Measurements from ENCODE around the gene TMEM170A.

Gene TMEM170A

DNA sequence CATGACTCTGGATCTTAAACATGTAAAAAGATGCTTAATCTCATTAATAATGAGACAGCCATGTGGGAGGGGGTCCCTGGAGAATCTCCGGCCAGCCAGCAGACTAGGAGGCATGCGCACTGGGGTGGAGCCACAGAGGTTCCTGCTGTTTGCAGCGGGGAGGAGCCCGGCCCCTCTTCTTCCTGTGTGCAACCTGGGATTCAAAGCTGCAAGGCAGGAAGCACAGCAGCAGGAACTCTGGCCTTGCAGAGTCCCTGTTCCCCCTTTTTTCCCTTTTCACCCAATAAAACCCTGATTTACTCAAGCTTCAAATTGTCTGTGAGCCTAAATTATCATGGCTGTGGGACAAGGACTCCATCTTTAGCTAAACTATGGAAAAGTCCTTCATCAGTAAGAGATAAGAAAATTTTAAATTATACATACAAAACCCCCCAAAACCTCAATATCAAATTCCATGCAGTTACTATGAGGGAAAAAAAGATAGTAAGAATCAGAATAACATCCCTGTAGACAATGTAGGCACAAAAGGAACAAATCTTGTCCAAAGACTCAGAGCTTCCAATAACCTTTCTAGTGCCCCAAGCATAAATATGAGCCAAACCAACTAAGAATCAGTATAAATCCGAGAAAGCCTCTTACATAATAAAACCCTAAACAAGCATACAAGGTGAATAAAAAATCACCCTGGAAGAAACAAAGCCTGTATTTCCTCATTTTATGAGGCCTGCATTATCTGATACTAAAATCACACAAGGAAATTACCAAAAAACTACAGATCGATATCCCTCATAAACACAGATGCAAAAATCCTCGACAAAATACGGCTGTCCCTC is 43.3 kb downstream of the TMEM170A start:
- Histone ChIP-seq H3K27me3 (ENCODE audit: control insufficient read depth in 1 of 2, insufficient read depth in 2 of 2, low read length in 2 of 2) (no peaks in the 10 kb centered on the region), H3K9me3 (ENCODE audit: control insufficient read depth in 2 of 2, low read length in 2 of 2) (no peaks in the 10 kb centered on the region), H3K4me3 (ENCODE audit: low read length in 2 of 2) (no peak overlapping the region), H3K27ac (ENCODE audit: low read length) (no peak overlapping the region), H3K4me1 (ENCODE audit: control insufficient read depth, insufficient read depth, low read length) (no peaks in the 10 kb centered on the region), H3K9ac (ENCODE audit: low read length in 2 of 2) (no peak overlapping the region), H3K36me3 (ENCODE audit: control insufficient read depth in 2 of 2, insufficient read depth in 2 of 2, low read length in 2 of 2) (no peaks in the 10 kb centered on the region)

DNA sequence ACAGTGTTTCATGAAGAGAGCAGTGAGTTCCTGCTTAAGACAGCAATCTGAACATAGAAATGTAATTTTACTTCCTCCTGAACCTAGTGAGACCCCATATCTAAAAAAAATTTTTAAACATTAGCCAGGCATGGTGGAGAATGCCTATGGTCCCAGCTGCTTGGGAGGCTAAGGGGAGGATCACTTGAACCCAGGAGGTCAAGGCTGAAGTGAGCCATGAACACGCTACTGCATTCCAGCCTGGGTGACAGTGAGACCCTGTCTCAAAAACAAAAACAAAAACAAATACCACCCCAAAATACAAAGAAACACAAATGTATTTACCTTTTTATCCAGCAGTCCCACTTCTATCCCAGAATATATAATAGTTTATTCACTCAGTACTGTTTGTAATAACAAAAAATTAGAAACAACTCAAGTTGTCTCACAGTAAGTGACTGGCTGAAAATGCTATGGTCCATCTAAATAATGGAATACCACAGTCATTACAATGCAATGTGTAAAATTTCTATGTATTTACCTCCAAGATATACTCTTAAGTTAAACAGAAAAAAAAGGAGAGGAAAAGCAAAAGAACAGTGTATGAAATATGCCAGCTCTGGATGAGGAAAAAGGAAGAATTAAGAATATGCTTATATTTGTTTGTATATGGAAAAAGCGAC is 47.5 kb downstream of the TMEM170A start:
- no peak overlapping the region for H3K27ac ChIP-seq (ENCODE audit: low read length)
- H3K27me3 ChIP-seq (ENCODE audit: control insufficient read depth in 1 of 2, insufficient read depth in 2 of 2, low read length in 2 of 2): no peaks in the 10 kb centered on the region

DNA sequence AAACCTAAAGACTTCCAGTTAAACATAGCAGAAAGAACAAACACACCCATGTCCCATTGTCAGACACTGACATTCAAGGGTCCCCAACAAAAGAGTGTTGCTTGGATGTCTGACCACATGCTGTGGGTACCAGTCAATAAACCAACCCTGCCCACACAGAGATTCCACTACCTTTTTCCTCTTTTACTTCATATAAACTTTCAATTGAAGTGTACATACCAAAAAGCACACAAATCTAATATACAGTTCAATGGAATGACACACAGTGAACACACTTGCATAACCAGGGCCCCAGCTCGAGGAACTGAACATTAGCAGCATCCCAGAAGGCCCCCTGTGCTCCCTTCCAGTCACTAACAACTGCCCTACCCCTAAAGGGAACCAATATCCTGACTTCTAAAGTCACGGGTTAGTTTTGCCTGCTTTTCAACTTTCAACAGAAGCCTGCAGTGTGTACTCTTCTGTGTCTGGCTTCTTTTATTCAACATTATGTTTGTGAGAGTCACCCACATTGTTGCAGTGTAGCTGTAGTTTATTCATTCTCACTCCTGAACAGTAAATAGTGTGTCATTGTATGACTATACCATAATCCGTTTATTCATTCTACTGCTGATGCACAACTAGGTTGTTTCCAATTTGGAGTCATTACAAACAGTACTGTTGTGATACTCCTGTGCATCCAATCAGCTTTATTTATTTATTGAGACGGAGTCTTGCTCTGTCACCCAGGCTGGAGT is 49.2 kb downstream of the TMEM170A start:
- no peaks in the 10 kb centered on the region for H3K27me3 ChIP-seq (ENCODE audit: control insufficient read depth in 1 of 2, insufficient read depth in 2 of 2, low read length in 2 of 2)
- no peak overlapping the region for H3K9ac ChIP-seq (ENCODE audit: low read length in 2 of 2)
- no peaks in the 10 kb centered on the region for H3K9me3 ChIP-seq (ENCODE audit: control insufficient read depth in 2 of 2, low read length in 2 of 2)
- H3K4me3 ChIP-seq (ENCODE audit: low read length in 2 of 2): no peak overlapping the region
- H3K36me3 ChIP-seq (ENCODE audit: control insufficient read depth in 2 of 2, insufficient read depth in 2 of 2, low read length in 2 of 2): peaks cover 10 to 13% of the 10 kb centered on the region in 2 donors
- no peak overlapping the region for H3K27ac ChIP-seq (ENCODE audit: low read length)
- no peaks in the 10 kb centered on the region for H3K4me1 ChIP-seq (ENCODE audit: control insufficient read depth, insufficient read depth, low read length)

More for the DNA sequence above, 47.5 kb downstream of the TMEM170A start:
- Histone ChIP-seq H3K4me3 (ENCODE audit: low read length in 2 of 2) (no peak overlapping the region), H3K9ac (ENCODE audit: low read length in 2 of 2) (no peak overlapping the region), H3K36me3 (ENCODE audit: control insufficient read depth in 2 of 2, insufficient read depth in 2 of 2, low read length in 2 of 2) (peaks cover 5 to 6% of the 10 kb centered on the region in 2 donors), H3K9me3 (ENCODE audit: control insufficient read depth in 2 of 2, low read length in 2 of 2) (no peaks in the 10 kb centered on the region), H3K4me1 (ENCODE audit: control insufficient read depth, insufficient read depth, low read length) (no peaks in the 10 kb centered on the region)

DNA sequence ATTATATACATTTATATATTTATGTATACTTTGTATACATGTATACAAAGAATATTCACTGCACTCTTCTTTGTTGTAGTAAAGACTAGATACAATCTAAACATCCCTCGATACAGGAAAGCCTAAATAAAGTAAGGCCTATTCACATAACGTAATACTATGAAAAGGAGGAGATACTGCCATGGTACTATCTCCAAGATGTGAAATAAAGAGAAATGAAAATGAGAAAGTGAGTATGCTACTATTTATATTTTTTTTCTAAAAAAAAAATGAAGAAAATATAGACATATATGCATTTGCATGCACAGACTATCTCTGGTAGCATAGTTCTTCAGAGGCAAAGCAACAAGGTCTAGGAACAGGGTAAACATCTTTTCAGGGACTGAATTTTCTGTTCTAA is 50.5 kb downstream of the TMEM170A start:
- Histone ChIP-seq H3K27ac (ENCODE audit: low read length) (no peak overlapping the region), H3K27me3 (ENCODE audit: control insufficient read depth in 1 of 2, insufficient read depth in 2 of 2, low read length in 2 of 2) (no peaks in the 10 kb centered on the region), H3K4me3 (ENCODE audit: low read length in 2 of 2) (no peak overlapping the region), H3K36me3 (ENCODE audit: control insufficient read depth in 2 of 2, insufficient read depth in 2 of 2, low read length in 2 of 2) (peaks cover 10 to 13% of the 10 kb centered on the region in 2 donors), H3K4me1 (ENCODE audit: control insufficient read depth, insufficient read depth, low read length) (no peaks in the 10 kb centered on the region), H3K9me3 (ENCODE audit: control insufficient read depth in 2 of 2, low read length in 2 of 2) (no peaks in the 10 kb centered on the region), H3K9ac (ENCODE audit: low read length in 2 of 2) (no peak overlapping the region)

DNA sequence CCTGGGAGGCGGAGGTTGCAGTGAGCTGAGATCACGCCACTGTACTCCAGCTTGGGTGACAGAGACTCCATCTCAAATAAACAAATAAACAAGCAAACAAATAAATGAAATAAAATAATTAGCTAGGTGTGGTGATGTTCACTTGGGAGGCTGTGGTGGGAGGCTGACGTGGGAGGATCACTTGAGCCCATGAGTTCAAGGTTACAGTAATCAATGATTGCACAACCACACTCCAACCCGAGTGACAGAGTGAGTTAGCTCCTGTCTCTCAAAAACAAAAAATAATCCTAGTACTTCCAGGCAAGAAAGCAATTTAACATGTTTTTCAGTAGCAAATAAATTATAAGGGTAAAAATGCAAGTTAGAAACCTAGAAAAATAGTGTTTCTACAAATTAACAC is 57.5 kb downstream of the TMEM170A start:
- H3K27ac ChIP-seq (ENCODE audit: low read length): no peak overlapping the region
- H3K36me3 ChIP-seq (ENCODE audit: control insufficient read depth in 2 of 2, insufficient read depth in 2 of 2, low read length in 2 of 2): peaks cover 6 to 7% of the 10 kb centered on the region in 2 donors
- no peak overlapping the region for H3K4me3 ChIP-seq (ENCODE audit: low read length in 2 of 2)

DNA sequence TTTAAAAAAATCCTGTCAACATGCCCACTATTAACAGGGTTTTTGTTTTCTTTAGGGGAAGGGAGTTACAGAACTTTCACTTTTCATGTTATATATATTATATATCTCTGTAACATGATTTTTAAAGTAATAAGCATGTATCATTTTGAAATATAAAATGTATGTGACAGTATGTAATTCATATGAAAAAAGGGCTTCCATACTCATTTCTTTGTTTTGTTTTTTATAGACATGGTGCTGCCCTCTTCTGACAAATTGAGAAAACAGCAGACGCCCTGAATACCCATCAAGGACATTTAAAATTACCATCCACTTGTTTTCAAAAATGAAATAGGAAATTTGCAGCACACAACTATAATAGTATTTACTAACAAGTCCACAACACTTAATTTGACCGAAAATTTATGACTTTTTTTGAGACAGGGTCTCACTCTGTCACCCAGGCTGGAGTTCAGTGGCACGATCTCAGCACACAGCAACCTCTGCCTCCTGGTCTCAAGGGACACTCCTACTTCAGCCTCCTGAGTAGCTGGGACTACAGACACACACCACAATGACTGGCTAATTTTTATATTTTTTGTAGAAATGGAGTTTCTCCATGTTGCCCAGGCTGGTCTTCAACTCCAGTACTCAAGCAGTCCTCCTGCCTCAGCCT is 61.5 kb downstream of the TMEM170A start:
- H3K36me3 ChIP-seq (ENCODE audit: control insufficient read depth in 2 of 2, insufficient read depth in 2 of 2, low read length in 2 of 2): peaks cover 0 to 4% of the 10 kb centered on the region in 2 donors
- H3K9me3 ChIP-seq (ENCODE audit: control insufficient read depth in 2 of 2, low read length in 2 of 2): no peaks in the 10 kb centered on the region
- H3K9ac ChIP-seq (ENCODE audit: low read length in 2 of 2): no peak overlapping the region
- no peaks in the 10 kb centered on the region for H3K4me1 ChIP-seq (ENCODE audit: control insufficient read depth, insufficient read depth, low read length)
- H3K27me3 ChIP-seq (ENCODE audit: control insufficient read depth in 1 of 2, insufficient read depth in 2 of 2, low read length in 2 of 2): no peaks in the 10 kb centered on the region
- no peak overlapping the region for H3K27ac ChIP-seq (ENCODE audit: low read length)
- no peak overlapping the region for H3K4me3 ChIP-seq (ENCODE audit: low read length in 2 of 2)

More for the DNA sequence above, 57.5 kb downstream of the TMEM170A start:
- Histone ChIP-seq H3K9ac (ENCODE audit: low read length in 2 of 2) (no peak overlapping the region), H3K27me3 (ENCODE audit: control insufficient read depth in 1 of 2, insufficient read depth in 2 of 2, low read length in 2 of 2) (no peaks in the 10 kb centered on the region), H3K9me3 (ENCODE audit: control insufficient read depth in 2 of 2, low read length in 2 of 2) (no peaks in the 10 kb centered on the region), H3K4me1 (ENCODE audit: control insufficient read depth, insufficient read depth, low read length) (no peaks in the 10 kb centered on the region)

DNA sequence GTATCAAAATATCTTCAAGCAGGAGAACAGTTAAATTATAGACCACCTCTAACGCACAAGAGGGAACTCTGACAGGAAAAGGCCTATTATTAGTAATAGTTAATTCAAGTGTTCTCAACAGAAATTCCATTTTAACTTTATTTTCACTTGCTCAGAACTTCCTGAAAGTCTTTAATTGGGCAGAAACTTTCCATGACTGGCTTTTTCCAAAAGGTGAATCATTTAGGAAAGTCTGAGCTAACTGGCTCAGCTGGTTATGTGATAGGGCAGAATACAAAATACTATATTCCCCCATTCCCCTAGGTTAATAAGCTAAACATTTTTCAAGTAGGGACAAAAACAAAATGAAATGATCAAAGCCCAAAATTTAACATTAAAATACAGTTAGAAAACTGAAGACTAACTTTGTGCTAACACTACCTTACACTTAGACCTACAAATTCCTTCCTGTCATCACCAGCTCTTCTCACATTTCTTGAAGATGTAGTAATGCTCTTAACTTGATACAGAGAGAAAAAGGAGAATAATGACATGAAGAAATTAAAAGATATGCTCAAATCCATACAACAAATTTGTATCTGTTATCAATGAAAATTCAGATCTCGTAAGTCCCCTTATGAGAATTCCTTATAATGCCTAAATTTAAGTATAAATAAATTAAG is 62.2 kb downstream of the TMEM170A start:
- Histone ChIP-seq H3K4me1 (ENCODE audit: control insufficient read depth, insufficient read depth, low read length) (no peaks in the 10 kb centered on the region), H3K27ac (ENCODE audit: low read length) (no peak overlapping the region), H3K4me3 (ENCODE audit: low read length in 2 of 2) (no peak overlapping the region), H3K27me3 (ENCODE audit: control insufficient read depth in 1 of 2, insufficient read depth in 2 of 2, low read length in 2 of 2) (no peaks in the 10 kb centered on the region), H3K9ac (ENCODE audit: low read length in 2 of 2) (no peak overlapping the region), H3K9me3 (ENCODE audit: control insufficient read depth in 2 of 2, low read length in 2 of 2) (no peaks in the 10 kb centered on the region), H3K36me3 (ENCODE audit: control insufficient read depth in 2 of 2, insufficient read depth in 2 of 2, low read length in 2 of 2) (peaks cover 0 to 4% of the 10 kb centered on the region in 2 donors)

DNA sequence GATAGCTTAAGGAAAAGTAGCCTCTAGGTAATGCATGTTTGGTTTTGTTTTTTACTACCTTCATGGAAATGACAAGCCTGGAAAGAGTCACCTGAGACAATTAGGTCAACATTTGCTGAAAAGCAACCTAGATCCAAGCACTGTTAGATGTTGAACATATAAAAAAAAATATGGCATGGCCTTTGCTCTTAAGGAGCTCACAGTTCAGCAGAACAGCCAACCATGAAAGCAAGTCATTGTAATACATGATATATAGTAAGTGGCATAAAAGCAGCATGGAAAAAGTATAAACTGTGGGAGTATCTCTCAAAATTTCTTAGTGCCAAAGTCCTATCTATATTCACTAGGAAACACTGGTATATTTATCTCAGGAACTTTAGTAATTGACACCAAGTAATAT is 62.8 kb downstream of the TMEM170A start:
- Histone ChIP-seq H3K27me3 (ENCODE audit: control insufficient read depth in 1 of 2, insufficient read depth in 2 of 2, low read length in 2 of 2) (no peaks in the 10 kb centered on the region), H3K9ac (ENCODE audit: low read length in 2 of 2) (peak overlapping the region in 1 of 2 donors; percentile 28), H3K36me3 (ENCODE audit: control insufficient read depth in 2 of 2, insufficient read depth in 2 of 2, low read length in 2 of 2) (peaks cover 0 to 4% of the 10 kb centered on the region in 2 donors), H3K4me3 (ENCODE audit: low read length in 2 of 2) (no peak overlapping the region), H3K27ac (ENCODE audit: low read length) (no peak overlapping the region), H3K9me3 (ENCODE audit: control insufficient read depth in 2 of 2, low read length in 2 of 2) (no peaks in the 10 kb centered on the region), H3K4me1 (ENCODE audit: control insufficient read depth, insufficient read depth, low read length) (no peaks in the 10 kb centered on the region)

DNA sequence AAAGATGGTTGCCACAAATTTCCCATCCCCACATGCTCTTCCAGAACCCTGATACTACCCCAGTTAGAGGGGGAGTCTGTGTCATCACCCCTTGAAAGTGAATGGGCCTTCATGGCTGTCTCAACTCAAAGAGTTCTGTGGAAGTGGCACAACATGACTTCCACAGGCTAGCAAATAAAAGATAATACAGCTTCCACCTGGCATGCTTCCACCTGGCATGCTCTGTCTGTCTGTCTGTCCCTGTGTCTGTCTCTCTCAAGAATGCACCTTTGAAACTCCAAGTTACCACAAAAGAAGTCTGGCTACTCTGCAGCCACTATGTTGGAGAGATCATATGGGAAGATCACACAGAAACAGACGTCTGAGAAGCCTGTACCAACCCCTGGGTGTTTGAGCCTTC is 66.2 kb downstream of the TMEM170A start:
- Histone ChIP-seq H3K4me1 (ENCODE audit: control insufficient read depth, insufficient read depth, low read length) (no peaks in the 10 kb centered on the region), H3K9ac (ENCODE audit: low read length in 2 of 2) (no peak overlapping the region), H3K36me3 (ENCODE audit: control insufficient read depth in 2 of 2, insufficient read depth in 2 of 2, low read length in 2 of 2) (peaks cover 4 to 6% of the 10 kb centered on the region in 2 donors), H3K4me3 (ENCODE audit: low read length in 2 of 2) (no peak overlapping the region), H3K27ac (ENCODE audit: low read length) (no peak overlapping the region), H3K27me3 (ENCODE audit: control insufficient read depth in 1 of 2, insufficient read depth in 2 of 2, low read length in 2 of 2) (no peaks in the 10 kb centered on the region), H3K9me3 (ENCODE audit: control insufficient read depth in 2 of 2, low read length in 2 of 2) (no peaks in the 10 kb centered on the region)

DNA sequence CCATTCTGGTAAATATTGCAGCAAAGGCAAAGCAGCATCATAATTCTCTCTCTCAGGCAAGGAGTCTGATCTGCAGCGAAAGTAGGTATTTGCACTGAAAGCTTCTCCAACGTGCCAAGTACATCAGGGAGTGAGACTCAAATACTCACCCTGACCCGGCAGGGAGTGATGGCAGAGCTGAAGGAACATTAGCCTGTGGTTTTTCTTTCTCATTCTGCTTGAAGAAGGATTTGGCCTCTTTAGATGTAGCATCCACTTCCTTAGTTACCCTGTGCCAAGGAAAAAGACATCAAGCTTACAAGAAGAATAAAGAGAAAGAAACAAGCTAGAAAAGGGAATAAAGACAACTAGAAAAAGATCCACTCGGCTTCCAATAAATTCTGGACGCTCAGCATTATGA is 69.5 kb downstream of the TMEM170A start:
- Histone ChIP-seq H3K27ac (ENCODE audit: low read length) (no peak overlapping the region), H3K4me3 (ENCODE audit: low read length in 2 of 2) (no peak overlapping the region), H3K4me1 (ENCODE audit: control insufficient read depth, insufficient read depth, low read length) (no peaks in the 10 kb centered on the region), H3K27me3 (ENCODE audit: control insufficient read depth in 1 of 2, insufficient read depth in 2 of 2, low read length in 2 of 2) (no peaks in the 10 kb centered on the region), H3K9ac (ENCODE audit: low read length in 2 of 2) (no peak overlapping the region), H3K9me3 (ENCODE audit: control insufficient read depth in 2 of 2, low read length in 2 of 2) (no peaks in the 10 kb centered on the region), H3K36me3 (ENCODE audit: control insufficient read depth in 2 of 2, insufficient read depth in 2 of 2, low read length in 2 of 2) (peaks cover 7 to 11% of the 10 kb centered on the region in 2 donors)

Measured in stomach smooth muscle (tissue), 2 donors.